ENCODE data around the gene EVI5L. TPM values are rescaled to one million over a fixed set of nuclear protein-coding genes. Genes with fewer than 3 reads are reported as not detected.

The EVI5L gene
- total RNA-seq, 1 experiment from 2014 or later, result 25.7 TPM

DNA sequence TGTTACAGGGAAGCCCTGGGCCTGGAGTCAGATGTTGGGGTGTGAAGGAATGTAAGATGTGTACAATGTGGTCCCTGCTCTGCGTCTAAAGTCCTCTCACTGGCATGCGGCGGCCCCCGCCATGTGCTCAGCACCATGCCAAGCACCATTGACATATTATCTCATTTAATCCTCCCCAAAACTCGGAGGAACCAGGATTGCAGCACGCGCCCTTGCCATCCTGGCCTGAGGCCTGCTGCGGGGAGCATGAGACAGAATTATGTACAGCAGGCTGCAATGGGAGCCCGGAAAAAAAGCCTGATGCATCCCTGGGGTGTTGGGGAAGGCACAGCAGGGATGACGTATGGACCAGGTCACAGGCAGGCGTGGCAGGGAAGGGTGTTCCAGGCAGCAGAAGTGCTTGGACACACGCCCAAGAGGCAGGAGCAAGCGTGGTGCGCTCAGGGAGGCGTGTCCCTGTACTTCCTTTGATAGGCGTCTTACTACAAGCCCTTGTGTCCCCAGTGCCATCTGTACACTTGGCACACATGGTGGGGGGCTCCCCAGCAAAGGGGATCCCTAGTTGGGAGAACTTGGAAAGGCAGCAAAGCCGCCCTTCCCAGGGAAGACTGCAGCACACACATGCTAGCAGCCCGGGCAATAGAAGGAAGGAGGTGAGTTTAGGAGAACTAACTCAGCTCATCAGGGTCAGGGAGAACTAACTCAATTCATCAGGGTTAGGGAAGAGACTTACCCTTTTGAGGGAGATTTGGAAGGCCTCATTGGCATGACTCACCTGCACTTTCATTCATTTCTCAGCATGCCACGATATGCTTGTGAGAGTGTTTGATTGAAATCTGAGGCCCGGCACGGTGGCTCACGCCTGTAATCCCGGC is 3.4 kb downstream of the EVI5L start:
- peak; percentile 98 for DNase-seq (ENCODE audit: unreplicated experiment)
- intact Hi-C loops (cut with micrococcal nuclease), result no loop called here
- Mint-ChIP-seq H3K27me3 (ENCODE audit: insufficient read depth, unreplicated experiment) (no peaks in the 10 kb centered on the region), H3K9me3 (ENCODE audit: unreplicated experiment) (no peaks in the 10 kb centered on the region), H3K4me3 (ENCODE audit: unreplicated experiment) (peak overlapping the region; percentile 63), H3K4me1 (ENCODE audit: insufficient read depth, unreplicated experiment) (peaks cover 44% of the 10 kb centered on the region), H3K27ac (ENCODE audit: low read depth, unreplicated experiment) (peak overlapping the region; percentile 97), H3K36me3 (ENCODE audit: insufficient read depth, unreplicated experiment) (peaks cover 17% of the 10 kb centered on the region)
- ChIA-PET POLR2A (interaction anchor here (0.6 to 3.3 kb wide), 7 partner anchors 33 to 144 kb away, joined by 3 to 14 read pairs (median 3); partner anchors contain the start of gene MAP2K7), CTCF (interaction anchor here (0.7 to 1.8 kb wide), 4 partner anchors 19 to 147 kb away, joined by 3 to 7 read pairs (median 4); no protein-coding TSS in a partner anchor)
- BruUV-seq (replicated peaks), result TSS peak; percentile 34
- TF ChIP-seq, protein P1, sequence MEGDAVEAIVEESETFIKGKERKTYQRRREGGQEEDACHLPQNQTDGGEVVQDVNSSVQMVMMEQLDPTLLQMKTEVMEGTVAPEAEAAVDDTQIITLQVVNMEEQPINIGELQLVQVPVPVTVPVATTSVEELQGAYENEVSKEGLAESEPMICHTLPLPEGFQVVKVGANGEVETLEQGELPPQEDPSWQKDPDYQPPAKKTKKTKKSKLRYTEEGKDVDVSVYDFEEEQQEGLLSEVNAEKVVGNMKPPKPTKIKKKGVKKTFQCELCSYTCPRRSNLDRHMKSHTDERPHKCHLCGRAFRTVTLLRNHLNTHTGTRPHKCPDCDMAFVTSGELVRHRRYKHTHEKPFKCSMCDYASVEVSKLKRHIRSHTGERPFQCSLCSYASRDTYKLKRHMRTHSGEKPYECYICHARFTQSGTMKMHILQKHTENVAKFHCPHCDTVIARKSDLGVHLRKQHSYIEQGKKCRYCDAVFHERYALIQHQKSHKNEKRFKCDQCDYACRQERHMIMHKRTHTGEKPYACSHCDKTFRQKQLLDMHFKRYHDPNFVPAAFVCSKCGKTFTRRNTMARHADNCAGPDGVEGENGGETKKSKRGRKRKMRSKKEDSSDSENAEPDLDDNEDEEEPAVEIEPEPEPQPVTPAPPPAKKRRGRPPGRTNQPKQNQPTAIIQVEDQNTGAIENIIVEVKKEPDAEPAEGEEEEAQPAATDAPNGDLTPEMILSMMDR (IDR thresholded peaks at IDR 0.05; ENCODE audit: unreplicated experiment), result no peak

DNA sequence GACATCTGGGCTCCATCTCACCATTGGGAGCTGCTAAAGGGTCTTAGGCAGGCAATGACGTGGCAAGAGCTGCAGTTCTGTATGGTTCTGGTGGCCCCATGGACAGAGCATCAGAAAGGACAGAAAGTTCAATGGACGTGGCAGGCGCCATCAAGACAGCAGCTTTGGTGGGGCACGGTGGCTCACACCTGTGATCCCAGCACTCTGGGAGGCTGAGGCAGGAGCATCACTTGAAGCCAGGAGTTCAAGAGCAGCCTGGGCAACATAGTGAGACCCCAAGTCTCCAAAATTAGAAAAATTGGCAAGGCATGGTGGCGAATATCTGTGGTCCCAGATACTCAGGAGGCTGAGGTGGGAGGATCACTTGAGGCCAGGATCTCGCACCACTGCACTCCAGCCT is 9.5 kb downstream of the EVI5L start:
- intact Hi-C loops (cut with micrococcal nuclease), result no loop called here
- H3K36me3 Mint-ChIP-seq (ENCODE audit: insufficient read depth, unreplicated experiment), result peaks cover 12% of the 10 kb centered on the region
- H3K4me1 Mint-ChIP-seq (ENCODE audit: insufficient read depth, unreplicated experiment), result peaks cover 14% of the 10 kb centered on the region
- H3K9me3 Mint-ChIP-seq (ENCODE audit: unreplicated experiment), result no peaks in the 10 kb centered on the region
- H3K27me3 Mint-ChIP-seq (ENCODE audit: insufficient read depth, unreplicated experiment), result no peaks in the 10 kb centered on the region
- TF ChIP-seq, protein P1 (IDR thresholded peaks at IDR 0.05; ENCODE audit: unreplicated experiment), result no peak
- ChIA-PET POLR2A (no interaction called here), CTCF (interaction anchor here (0.7 to 0.8 kb wide), 2 partner anchors 76 to 380 kb away, joined by 3 read pairs; no protein-coding TSS in a partner anchor)
- BruUV-seq (replicated peaks), result no TSS peak
- no peak overlapping the region for H3K4me3 Mint-ChIP-seq (ENCODE audit: unreplicated experiment)
- H3K27ac Mint-ChIP-seq (ENCODE audit: low read depth, unreplicated experiment), result no peak overlapping the region
- no peak for DNase-seq (ENCODE audit: unreplicated experiment)

DNA sequence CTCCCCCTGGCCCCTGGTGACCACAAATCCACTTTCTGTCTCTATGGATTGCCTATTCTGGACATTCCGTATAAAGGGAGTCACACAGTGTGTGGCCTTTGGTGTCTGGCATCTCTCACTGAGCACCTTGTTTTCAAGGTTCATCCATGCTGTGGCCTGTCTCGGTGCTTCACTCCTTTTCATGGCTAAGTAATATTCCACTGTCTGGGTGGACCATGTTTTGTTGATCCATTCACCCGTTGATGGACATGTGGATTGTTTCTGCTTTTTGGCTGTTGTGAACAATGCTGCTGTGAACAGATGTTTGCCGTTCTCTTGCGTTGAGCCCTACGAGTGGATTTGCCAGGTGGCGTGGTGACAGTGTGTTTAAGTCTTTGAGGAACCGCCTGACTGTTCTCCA is 10.6 kb downstream of the EVI5L start:
- intact Hi-C loops (cut with micrococcal nuclease), result no loop called here
- TF ChIP-seq, protein P1 (IDR thresholded peaks at IDR 0.05; ENCODE audit: unreplicated experiment), result no peak
- Mint-ChIP-seq H3K9me3 (ENCODE audit: unreplicated experiment) (no peaks in the 10 kb centered on the region), H3K27me3 (ENCODE audit: insufficient read depth, unreplicated experiment) (no peaks in the 10 kb centered on the region), H3K4me1 (ENCODE audit: insufficient read depth, unreplicated experiment) (peaks cover 14% of the 10 kb centered on the region), H3K27ac (ENCODE audit: low read depth, unreplicated experiment) (no peak overlapping the region), H3K36me3 (ENCODE audit: insufficient read depth, unreplicated experiment) (peaks cover 12% of the 10 kb centered on the region), H3K4me3 (ENCODE audit: unreplicated experiment) (no peak overlapping the region)
- ChIA-PET CTCF (interaction anchor here (0.8 kb wide), 1 partner anchor 12 kb away, joined by 3 read pairs; no protein-coding TSS in a partner anchor), POLR2A (no interaction called here)
- DNase-seq (ENCODE audit: unreplicated experiment), result no peak
- BruUV-seq (replicated peaks), result no TSS peak

DNA sequence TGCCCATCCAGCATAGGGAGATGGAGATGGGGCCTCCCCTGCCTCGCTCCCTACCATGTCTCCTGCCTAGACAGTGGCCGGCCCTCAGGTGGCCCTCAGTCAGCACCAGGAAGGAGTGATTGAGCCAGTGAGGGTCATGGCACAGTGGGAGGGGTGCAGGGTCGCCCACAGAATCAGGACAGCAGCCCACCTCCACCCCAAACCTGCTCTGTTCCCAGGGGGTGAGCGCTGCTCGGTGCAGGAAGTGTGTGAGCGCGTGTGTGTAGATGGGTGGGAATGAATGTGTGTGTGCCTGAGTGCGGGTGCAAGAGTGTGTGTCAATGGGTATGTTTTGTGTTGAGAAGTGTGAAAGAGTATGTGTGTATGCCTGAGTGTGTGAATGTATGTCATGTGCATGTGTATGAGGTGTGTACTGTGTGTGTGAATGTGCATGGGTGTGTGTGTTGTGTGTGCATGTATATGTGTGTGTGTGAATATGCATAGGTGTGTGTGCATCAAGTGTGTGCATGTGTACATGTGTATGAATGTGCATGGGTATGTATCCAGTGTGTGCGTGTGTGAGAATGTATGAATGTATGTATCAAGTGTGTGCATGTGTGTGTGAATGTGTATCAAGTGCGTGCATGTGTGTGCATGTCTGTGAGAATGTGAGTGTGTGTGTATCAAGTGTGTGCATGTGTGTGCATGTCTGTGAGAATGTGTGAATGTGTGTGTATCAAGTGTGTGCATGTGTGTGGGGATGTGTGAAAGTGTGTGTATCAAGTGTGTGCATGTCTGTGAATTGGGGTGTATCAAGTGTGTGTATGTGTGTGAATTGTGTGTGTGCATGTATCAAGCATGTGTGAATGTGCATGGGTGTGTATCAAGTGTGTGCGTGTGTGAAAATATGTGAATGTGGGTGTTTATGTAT is 12.0 kb downstream of the EVI5L start:
- no peak for DNase-seq (ENCODE audit: unreplicated experiment)
- ChIA-PET CTCF (no interaction called here), POLR2A (no interaction called here)
- intact Hi-C loops (cut with micrococcal nuclease), result no loop called here
- peaks cover 12% of the 10 kb centered on the region for H3K36me3 Mint-ChIP-seq (ENCODE audit: insufficient read depth, unreplicated experiment)
- H3K27ac Mint-ChIP-seq (ENCODE audit: low read depth, unreplicated experiment), result no peak overlapping the region
- TF ChIP-seq, protein P1 (IDR thresholded peaks at IDR 0.05; ENCODE audit: unreplicated experiment), result no peak
- peaks cover 14% of the 10 kb centered on the region for H3K4me1 Mint-ChIP-seq (ENCODE audit: insufficient read depth, unreplicated experiment)
- H3K9me3 Mint-ChIP-seq (ENCODE audit: unreplicated experiment), result no peaks in the 10 kb centered on the region
- no TSS peak for BruUV-seq (replicated peaks)
- H3K4me3 Mint-ChIP-seq (ENCODE audit: unreplicated experiment), result no peak overlapping the region
- H3K27me3 Mint-ChIP-seq (ENCODE audit: insufficient read depth, unreplicated experiment), result no peaks in the 10 kb centered on the region
